Lung microvascular endothelial cell (primary cell): ENCODE results near the gene ARHGAP22. TPM values are rescaled to one million over a fixed set of nuclear protein-coding genes. Genes with fewer than 3 reads are reported as not detected.

Experiments
- DNase-seq, 2 donors: peaks; one replicate each; pipeline versions ENCODE4 v3.0.0 to v3.0.0-alpha.2; 2010; ENCODE audit warnings: low read depth in 2 of 2
- total RNA-seq: library from RNA; depleted of rRNA; stranded (reverse); fragments of >200 nt; gene quantifications from 2 replicates; pipeline ENCODE4 v1.2.1, GENCODE V29; 2014

Gene ARHGAP22
- total RNA-seq, 1 donor from 2014 or later = 1.4 TPM

- no peak for DNase-seq
Measured at GRCh38 chr10:48453451-48454301, 151.2 kb downstream of the ARHGAP22 start.

GRCh38 chr10:48452879-48453412 is 151.9 kb downstream of the ARHGAP22 start:
- no peak for DNase-seq

GRCh38 chr10:48451969-48452878 is 152.6 kb downstream of the ARHGAP22 start:
- DNase-seq = no peak

GRCh38 chr10:48450741-48451466 is 154.0 kb downstream of the ARHGAP22 start:
- DNase-seq = no peak

- DNase-seq = no peak
Measured at GRCh38 chr10:48450233-48450740, 154.6 kb downstream of the ARHGAP22 start.

- peak in 1 of 2 donors; percentile 0 for DNase-seq
Measured at GRCh38 chr10:48449501-48450232, 155.2 kb downstream of the ARHGAP22 start.

- peak in 1 of 2 donors; percentile 73 for DNase-seq
Measured at GRCh38 chr10:48448796-48449195, 156.1 kb downstream of the ARHGAP22 start.

- peak in 1 of 2 donors; percentile 0 for DNase-seq
Measured at GRCh38 chr10:48447356-48448215, 157.3 kb downstream of the ARHGAP22 start.

GRCh38 chr10:48446785-48447184 is 158.1 kb downstream of the ARHGAP22 start:
- peak in 1 of 2 donors; percentile 18 for DNase-seq

- no peak for DNase-seq
Measured at GRCh38 chr10:48445932-48446331, 158.9 kb downstream of the ARHGAP22 start.

- DNase-seq = peak in 1 of 2 donors; percentile 1
Measured at GRCh38 chr10:48444861-48445841, 159.7 kb downstream of the ARHGAP22 start.

GRCh38 chr10:48444266-48444665 is 160.6 kb downstream of the ARHGAP22 start:
- DNase-seq = peak; percentile 61 to 83

GRCh38 chr10:48442809-48443177 is 162.1 kb downstream of the ARHGAP22 start:
- no peak for DNase-seq

- no peak for DNase-seq
Measured at GRCh38 chr10:48442090-48442808, 162.6 kb downstream of the ARHGAP22 start.

- no peak for DNase-seq
Measured at GRCh38 chr10:48440771-48441170, 164.1 kb downstream of the ARHGAP22 start.

GRCh38 chr10:48439581-48440041 is 165.3 kb downstream of the ARHGAP22 start:
- DNase-seq = peak in 1 of 2 donors; percentile 67

- DNase-seq = no peak
Measured at GRCh38 chr10:48439031-48439430, 165.8 kb downstream of the ARHGAP22 start.
